HG03354 (cell line): Measurements from ENCODE around the gene PDE4C.
"Not testable (repeated sequence)": the region's sequence is repeated elsewhere in the genome, so short reads cannot be mapped to it uniquely, and the experiment has no call there.

Source experiments
- ATAC-seq: cut with Tn5 transposase; IDR thresholded peaks from one replicate; pipeline ENCODE4 v1.9.1; 2021; ENCODE audit warnings: mild to moderate bottlenecking; ENCODE audit not compliant: unreplicated experiment, poor library complexity, severe bottlenecking

Gene PDE4C

DNA sequence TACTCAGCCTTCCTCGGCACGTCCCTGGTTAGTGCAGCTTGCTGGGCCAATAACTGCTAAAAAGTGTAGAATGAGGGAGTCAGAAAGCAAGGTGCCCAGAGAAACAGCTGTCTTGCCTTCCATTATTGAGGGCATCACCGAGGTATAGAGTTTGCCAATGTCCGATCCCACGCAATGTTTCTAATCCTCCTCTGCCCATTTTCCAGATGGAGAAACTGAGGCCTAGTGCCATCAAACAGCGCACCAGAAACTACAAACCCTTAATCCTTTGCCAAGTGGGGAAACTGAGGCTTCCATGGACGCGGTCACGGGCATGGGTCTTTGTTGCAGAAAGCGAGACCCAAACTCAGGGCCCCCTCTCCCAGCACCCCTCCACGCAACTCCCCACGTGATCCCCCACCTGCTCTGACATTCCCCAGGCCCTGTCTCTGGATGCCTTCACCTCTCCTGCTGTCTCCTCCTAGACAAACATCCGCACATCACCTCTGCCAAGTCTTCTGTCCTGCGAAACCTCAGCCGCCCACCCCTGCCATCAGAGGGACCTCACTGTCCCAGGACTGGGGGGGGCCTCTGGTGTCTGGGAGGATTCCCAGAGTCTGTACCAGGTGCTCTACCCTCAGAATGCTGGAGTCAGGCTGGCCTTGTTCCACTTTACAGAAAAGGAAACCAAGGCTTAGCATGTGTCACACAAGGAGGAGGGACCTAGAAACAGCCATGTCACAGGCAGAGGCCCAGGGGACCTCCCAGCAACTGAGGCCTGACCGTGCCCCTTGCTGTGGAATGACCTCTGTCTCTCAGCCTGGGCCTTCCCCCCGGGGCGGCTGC, 930 bp upstream of the PDE4C start:
- no peak for ATAC-seq

DNA sequence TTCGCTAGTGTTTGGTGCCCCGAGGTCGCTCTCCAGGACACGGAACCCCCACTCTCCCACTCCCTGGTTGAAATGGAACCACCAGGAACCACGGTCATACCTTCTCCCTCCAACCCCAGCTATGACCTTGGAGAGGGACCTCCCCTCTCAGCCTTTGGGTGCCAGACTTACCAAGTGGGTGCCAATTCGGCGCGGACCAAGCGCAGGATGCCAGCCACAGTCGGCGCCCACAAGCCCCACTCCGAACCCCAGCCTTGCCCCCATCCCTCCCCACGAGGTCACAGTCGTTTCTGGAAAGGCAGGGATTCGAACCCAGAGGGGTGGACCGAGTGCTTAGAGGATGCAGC, 910 bp downstream of the PDE4C start:
- ATAC-seq = no peak

- ATAC-seq = peak; percentile 92
Measured at GRCh38 chr19:18224525-18225354, 1.5 kb downstream of the PDE4C start.

GRCh38 chr19:18223860-18224524, 2.2 kb downstream of the PDE4C start:
- ATAC-seq = no peak

- no peak for ATAC-seq
Measured at GRCh38 chr19:18221815-18222725, 4.2 kb downstream of the PDE4C start.

- no peak for ATAC-seq
Measured at GRCh38 chr19:18220632-18221275, 5.5 kb downstream of the PDE4C start.

GRCh38 chr19:18219911-18220631, 6.2 kb downstream of the PDE4C start:
- no peak for ATAC-seq

GRCh38 chr19:18218600-18218999, 7.6 kb downstream of the PDE4C start:
- ATAC-seq = no peak

DNA sequence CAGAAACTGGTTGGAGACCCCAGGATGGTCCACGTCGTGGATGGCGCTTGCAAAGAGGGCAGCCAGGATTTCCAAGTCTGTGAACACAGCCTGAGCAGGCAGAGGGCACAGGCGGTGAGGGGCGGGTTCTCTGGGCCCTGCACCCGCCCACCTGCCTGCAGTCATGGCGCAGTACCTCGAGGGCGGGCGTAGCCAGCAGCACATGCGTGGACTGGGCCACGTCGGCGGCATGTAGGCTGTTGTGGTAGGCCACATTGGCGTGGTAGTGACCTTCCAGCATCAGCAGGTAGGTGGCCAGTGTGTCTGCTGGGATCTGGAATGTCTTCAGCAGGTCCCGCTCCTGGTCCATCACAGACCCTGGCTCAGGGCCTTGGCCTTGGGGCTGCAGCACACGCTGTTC, 8.1 kb downstream of the PDE4C start:
- no peak for ATAC-seq

DNA sequence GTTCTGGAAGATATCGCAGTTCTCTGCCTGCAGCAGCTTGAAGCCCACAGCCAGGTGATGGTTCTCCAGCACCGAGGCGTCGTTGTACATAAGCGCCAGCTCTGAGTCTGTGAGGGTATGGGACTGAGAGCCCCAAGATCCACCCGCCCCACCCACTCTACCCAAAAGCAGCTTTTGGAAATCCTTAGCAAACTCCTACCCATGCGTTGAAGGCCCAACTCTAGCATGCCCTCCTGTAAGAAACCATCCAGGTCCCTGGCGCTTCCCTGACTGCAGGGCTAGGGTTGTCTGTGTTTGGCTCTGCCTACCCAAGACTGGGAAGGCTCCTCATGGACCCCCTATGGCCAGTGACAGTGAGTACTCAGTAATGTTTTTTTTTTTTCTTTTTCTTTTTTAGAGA, 9.4 kb downstream of the PDE4C start:
- ATAC-seq = no peak

DNA sequence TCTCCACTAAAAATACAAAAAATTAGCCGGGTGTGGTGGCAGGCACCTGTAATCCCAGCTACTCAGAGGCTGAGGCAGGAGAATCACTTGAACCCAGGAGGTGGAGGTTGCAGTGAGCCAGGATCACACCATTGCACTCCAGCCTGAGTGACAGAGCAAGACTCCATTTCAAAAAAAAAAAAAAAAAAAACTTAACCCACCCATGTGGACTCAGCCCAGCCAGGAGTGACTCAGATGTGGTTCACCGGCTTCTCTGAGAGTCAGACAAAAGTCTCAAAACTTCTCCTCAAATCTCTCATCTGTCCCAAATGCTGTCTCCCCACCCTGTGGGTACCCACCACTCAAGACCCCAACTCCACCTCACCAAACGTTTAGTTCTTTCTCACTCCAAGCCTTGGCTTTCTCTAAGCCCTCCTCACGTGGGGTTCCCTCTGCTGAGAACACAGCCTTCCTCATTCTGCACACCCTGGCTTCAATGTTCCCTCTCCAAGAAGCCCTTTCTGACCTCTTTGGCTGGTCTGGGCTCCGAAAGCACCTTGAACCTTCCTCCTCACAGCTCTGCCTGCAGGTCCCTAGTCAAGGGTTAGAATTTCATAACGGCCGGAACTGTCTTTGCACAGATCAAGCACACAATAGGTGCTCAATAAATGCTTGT, 11.3 kb downstream of the PDE4C start:
- ATAC-seq = no peak

GRCh38 chr19:18211683-18212082, 14.6 kb downstream of the PDE4C start:
- no peak for ATAC-seq

DNA sequence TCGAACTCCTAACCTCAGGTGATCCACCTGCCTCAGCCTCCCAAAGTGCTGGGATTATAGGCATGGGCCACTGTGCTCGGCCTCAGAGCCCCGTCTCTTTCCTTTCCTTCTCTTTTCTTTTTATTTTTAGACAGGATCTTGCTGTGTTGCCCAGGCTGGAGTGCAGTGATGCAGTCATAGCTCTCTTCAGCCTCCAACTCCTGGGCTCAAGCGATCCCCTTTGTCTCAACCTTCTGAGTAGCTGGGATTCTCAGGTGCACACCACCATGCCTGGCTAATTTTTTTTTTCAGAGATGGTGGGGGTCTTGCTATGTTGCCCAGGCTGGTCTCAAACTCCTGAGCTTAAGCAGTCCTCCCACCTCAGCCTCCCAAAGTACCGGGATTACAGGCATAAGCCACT, 16.3 kb downstream of the PDE4C start:
- not testable (repeated sequence) for ATAC-seq

DNA sequence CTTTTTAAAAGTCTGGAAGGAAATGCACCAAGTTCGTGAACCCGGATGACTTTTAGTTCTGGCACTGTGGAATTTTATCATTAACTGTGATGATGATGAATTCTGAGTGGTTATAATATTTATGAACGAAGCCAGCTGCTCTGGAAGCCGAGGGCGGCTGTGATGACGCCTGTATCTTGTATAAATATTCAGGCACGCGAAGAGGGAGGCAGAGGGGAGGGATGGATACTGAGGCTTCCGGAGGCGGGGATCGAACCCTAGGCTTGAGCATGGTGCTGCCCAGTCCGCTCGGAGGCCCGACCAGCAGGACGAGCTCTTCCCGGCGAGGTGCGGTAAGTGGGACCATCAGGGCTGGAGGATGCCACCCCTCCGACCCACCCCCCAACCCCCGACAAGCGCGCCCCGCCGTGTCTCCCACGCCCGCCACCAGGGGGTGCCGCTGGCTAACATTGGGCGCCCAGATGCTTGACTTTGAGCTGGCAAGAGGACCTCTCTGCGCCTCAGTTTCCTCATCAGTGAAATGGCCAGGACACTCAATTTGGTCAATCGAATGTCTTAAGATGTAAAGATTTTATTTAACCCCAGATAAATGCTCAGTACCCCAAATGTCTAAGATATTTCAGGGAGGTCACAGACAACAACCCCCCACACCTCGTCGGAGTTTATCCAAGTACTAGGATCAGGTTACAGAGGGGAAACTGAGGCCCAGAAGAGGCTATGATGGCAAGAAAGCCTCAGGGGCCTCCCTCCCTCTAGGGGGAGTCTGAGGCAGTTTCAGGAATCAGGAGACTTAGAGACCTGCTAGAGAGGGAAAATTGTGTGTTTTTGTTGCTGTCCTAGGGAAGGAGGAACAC, 17.9 kb downstream of the PDE4C start:
- ATAC-seq = no peak

DNA sequence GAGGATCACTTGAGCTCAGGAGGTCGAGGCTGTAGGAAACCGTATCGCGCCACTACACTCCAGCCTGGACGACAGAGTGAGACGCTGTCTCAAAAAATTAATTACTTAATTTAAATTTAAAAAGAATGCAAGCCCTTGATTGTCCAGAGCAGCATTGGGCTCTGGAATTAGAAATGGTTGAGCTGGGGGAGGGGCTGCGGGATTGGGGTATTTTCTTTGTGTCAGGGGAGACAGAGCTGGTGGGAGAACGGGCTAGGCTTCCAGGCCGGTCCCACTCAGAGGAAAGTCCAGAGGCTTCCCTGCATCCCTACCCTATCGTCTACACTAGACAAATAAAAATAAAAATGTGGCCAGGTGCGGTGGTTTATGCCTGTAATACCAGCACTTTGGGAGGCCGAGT, 20.2 kb downstream of the PDE4C start:
- ATAC-seq = no peak

- ATAC-seq = no peak
Measured at GRCh38 chr19:18205200-18205892, 20.9 kb downstream of the PDE4C start.
